GM21723 (cell line): ENCODE measurements around the gene SMPX.

Experiments
- ATAC-seq: cut with Tn5 transposase; IDR thresholded peaks from one replicate; pipeline ENCODE4 v1.9.1; 2021; ENCODE audit warnings: mild to moderate bottlenecking, moderate library complexity; ENCODE audit not compliant: unreplicated experiment

Gene SMPX

GRCh38 chrX:21715825-21716224 is 42.1 kb downstream of the SMPX start:
- ATAC-seq: no peak

GRCh38 chrX:21715337-21715736 is 42.6 kb downstream of the SMPX start:
- ATAC-seq: no peak

- ATAC-seq: no peak
Measured at GRCh38 chrX:21711848-21712197, 46.1 kb downstream of the SMPX start.

- ATAC-seq: no peak
Measured at GRCh38 chrX:21711129-21711847, 46.6 kb downstream of the SMPX start.

DNA sequence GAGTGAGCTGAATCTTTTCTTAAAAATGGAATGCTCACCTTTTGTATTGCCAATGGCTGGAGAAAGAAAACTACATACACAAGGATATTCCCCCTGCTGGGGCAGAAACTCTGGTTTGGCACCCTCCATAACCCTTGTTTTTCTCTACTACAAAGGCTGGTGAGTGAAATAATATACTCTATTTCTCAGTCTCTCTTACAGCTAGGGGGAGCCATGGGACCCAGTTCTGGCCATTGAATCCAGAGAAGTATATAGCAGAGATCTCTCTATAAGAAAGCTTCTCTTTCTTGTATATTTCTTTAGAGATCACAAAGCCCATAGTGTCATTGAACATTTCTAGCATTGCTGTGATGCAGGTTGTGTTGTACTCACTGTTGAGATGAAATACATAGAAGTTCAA is 49.8 kb downstream of the SMPX start:
- ATAC-seq: no peak

GRCh38 chrX:21705225-21705624 is 52.7 kb downstream of the SMPX start:
- no peak for ATAC-seq

- no peak for ATAC-seq
Measured at GRCh38 chrX:21702725-21703124, 55.2 kb downstream of the SMPX start.

- no peak for ATAC-seq
Measured at GRCh38 chrX:21700967-21701366, 56.9 kb downstream of the SMPX start.

DNA sequence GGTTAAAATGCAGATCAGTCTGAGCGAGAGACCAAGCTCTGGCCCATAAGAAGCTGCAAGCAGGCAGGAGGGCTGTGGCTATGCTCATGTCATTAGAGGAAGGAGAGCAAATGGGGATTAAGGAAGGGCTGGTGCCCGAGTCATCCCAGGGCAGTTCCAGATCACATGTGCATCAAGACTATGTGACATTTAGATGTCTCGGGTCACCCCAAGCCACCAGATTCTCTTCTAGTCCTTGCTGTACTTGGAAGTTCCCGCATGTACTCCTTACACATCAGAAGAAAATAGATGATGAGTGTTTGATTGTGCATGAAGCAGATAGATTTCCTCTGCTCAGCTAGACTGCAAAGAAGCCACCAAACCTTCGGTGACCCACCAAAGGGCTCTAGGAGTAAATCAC is 57.6 kb downstream of the SMPX start:
- no peak for ATAC-seq

DNA sequence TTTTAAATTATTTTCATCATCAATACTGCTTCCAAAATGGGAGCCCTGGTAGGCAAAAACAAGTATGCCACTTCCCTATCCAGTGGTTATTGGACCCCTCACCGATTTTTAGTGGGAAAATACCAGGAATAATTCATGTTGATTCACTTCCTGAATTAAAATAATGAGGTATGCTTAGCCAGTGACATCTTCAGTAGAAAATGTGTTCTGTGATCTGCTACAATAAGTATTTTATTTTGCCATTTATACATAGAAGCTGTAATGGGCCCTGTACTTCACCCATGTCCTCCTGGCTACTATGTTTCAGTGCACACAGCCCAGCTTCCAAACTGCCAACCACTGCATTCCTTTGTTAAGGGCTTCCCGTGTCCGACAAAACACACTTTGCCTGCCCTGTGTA is 58.8 kb downstream of the SMPX start:
- ATAC-seq: no peak

GRCh38 chrX:21698272-21698671 is 59.6 kb downstream of the SMPX start:
- ATAC-seq: no peak

GRCh38 chrX:21691512-21692018 is 66.4 kb downstream of the SMPX start:
- no peak for ATAC-seq

- no peak for ATAC-seq
Measured at GRCh38 chrX:21683941-21684340, 74.0 kb downstream of the SMPX start.

DNA sequence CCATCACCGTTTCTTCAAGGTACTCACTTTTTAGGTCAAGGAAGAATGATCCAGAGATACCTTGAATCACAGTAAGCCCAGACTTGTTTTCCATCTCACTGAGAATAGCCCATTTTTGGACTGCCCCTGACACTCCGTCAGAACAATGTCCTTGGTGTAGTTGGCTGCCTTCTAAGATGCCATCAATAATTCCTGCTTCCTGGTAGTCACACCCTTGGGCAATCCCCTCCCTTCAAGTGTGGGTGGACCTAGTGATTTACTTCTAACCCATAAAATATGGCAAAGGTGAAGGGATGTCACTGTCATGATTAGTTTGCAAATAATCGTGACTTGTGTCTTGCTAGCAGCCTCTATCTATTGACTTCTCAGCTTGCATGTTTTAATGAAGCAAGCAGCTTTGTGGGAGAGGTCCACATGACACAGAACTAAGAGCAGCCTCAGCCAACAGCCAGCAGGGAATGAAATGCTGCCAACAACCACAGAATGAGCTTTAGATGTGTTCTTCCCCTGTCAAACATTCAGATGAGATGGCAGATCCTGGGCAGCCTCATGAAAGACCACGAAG is 79.8 kb downstream of the SMPX start:
- ATAC-seq: no peak

GRCh38 chrX:21675931-21676330 is 82.0 kb downstream of the SMPX start:
- no peak for ATAC-seq

- no peak for ATAC-seq
Measured at GRCh38 chrX:21674430-21675186, 83.3 kb downstream of the SMPX start.

GRCh38 chrX:21666679-21667078 is 91.2 kb downstream of the SMPX start:
- no peak for ATAC-seq

DNA sequence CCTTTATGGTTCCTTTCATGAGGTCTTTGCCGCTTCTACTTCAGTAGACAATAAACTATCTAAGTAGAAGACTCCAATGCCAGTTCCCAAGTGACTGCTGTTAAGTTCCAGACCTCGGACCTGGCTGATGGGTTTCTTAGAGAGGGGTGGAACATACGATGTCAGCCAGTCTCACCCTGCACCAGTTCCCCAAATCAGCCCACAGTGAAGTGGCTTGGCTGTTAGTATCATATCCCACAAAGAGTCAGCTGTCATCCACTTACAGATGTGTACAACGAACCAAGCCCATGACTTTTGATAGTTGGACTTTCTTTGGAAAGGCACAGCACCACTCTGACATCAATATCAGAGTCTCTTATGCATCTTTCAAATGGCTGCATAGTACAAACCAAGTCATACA is 91.7 kb downstream of the SMPX start:
- ATAC-seq: no peak

- no peak for ATAC-seq
Measured at GRCh38 chrX:21662761-21663160, 95.2 kb downstream of the SMPX start.

DNA sequence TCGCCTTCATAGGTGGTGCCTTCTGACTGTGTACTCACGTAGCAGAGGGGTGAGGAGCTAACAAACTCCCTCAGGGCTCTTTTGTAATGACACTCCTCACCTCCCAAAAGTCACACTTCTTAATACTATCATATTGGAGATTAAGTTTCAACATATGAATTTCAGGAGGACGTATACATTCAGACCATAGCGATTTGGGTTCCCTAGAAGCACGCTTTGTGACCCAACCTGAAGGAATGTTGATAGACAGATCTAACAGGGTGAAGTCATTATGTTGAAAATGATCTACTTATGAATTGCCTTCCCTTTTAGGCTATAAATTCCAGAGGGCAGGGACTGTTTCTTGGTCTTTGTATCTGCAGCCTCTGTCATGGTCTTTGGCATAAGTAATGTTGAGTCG is 96.6 kb downstream of the SMPX start:
- no peak for ATAC-seq

GRCh38 chrX:21660156-21660555 is 97.8 kb downstream of the SMPX start:
- ATAC-seq: no peak

DNA sequence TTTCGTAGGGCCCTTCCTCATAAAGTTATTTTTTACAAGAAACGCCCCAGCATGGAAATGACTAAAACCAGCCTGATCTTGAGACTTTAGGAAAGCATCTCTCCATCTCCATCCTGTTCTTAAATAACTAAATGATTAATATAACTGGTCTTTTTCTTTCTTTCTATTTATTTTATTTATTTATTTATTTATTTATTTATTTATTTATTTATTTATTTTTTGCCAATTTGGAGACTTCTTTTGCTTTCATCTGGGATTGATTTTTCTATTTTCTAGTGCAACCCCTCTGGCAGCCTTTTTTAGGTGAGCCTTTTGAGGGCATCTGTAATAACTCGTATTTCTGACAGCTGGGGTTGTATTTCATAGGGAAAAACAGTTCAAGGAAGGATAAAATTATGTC is 98.6 kb downstream of the SMPX start:
- no peak for ATAC-seq
